ENCODE measurements around the gene LMX1A. TPM values are rescaled to one million over a fixed set of nuclear protein-coding genes. Genes with fewer than 3 reads are reported as not detected.

LMX1A gene
- total and polyA plus RNA-seq, 9 donors = 0.37 to 2.2 (median 0.84) TPM

GRCh38 chr1:165225062-165225461, 131.5 kb downstream of the LMX1A start:
- Histone ChIP-seq H3K27ac (ENCODE audit: low read length) (no peak overlapping the region), H3K27me3 (ENCODE audit: control insufficient read depth, insufficient read depth, low read length) (no peaks in the 10 kb centered on the region)
- no CpG with 5 or more reads among the region's 3 CpGs for WGBS (ENCODE audit: insufficient coverage)

DNA sequence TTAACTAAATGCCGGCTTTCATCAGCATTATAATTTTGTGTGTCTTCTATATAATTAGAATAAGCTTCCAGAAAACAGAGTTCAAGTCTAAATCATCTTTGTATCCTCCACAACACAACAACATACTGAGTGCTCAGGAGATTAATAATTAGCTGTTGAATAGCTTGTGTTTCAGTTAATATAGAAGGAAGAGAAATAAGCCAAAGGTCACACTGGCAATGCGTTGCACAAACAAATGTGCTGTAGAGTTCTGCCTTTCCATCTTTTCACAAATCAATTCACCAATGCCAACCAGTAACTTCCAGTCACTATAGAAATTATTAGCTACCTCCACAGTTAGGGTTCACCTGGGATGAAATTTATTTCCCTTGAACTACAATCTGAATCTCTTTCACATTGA, 132.0 kb downstream of the LMX1A start:
- no CpG with 5 or more reads among the region's 2 CpGs for WGBS (ENCODE audit: insufficient coverage)
- no peak overlapping the region for H3K4me3 ChIP-seq (ENCODE audit: low read length)
- H3K4me1 ChIP-seq (ENCODE audit: control insufficient read depth, insufficient read depth, low read length) = peaks cover 4% of the 10 kb centered on the region
- H3K9me3 ChIP-seq (replicated peaks; ENCODE audit: control insufficient read depth, low read depth, low read length) = no peaks in the 10 kb centered on the region
- no peak for DNase-seq
- H3K27me3 ChIP-seq (ENCODE audit: control insufficient read depth, insufficient read depth, low read length) = no peaks in the 10 kb centered on the region
- H3K36me3 ChIP-seq (ENCODE audit: control insufficient read depth, insufficient read depth, low read length) = no peaks in the 10 kb centered on the region
- H3K27ac ChIP-seq (ENCODE audit: low read length) = no peak overlapping the region

More at GRCh38 chr1:165225062-165225461, 131.5 kb downstream of the LMX1A start:
- no peak overlapping the region for H3K4me3 ChIP-seq (ENCODE audit: low read length)
- no peak for DNase-seq
- H3K9me3 ChIP-seq (replicated peaks; ENCODE audit: control insufficient read depth, low read depth, low read length) = no peaks in the 10 kb centered on the region
- no peaks in the 10 kb centered on the region for H3K36me3 ChIP-seq (ENCODE audit: control insufficient read depth, insufficient read depth, low read length)
- H3K4me1 ChIP-seq (ENCODE audit: control insufficient read depth, insufficient read depth, low read length) = peaks cover 4% of the 10 kb centered on the region

- no peak for DNase-seq
- no peaks in the 10 kb centered on the region for H3K36me3 ChIP-seq (ENCODE audit: control insufficient read depth, insufficient read depth, low read length)
- no peaks in the 10 kb centered on the region for H3K9me3 ChIP-seq (replicated peaks; ENCODE audit: control insufficient read depth, low read depth, low read length)
- no peak overlapping the region for H3K4me3 ChIP-seq (ENCODE audit: low read length)
- WGBS (ENCODE audit: insufficient coverage) = 74% methylated on average over 3 of the region's 5 CpGs
- no peak overlapping the region for H3K27ac ChIP-seq (ENCODE audit: low read length)
- peaks cover 8% of the 10 kb centered on the region for H3K4me1 ChIP-seq (ENCODE audit: control insufficient read depth, insufficient read depth, low read length)
- no peaks in the 10 kb centered on the region for H3K27me3 ChIP-seq (ENCODE audit: control insufficient read depth, insufficient read depth, low read length)
These were observed 133.9 kb downstream of the LMX1A start for GRCh38 chr1:165222580-165222979.

GRCh38 chr1:165218731-165219130, 137.8 kb downstream of the LMX1A start:
- DNase-seq = peak; percentile 74
- Histone ChIP-seq H3K27ac (ENCODE audit: low read length) (no peak overlapping the region), H3K27me3 (ENCODE audit: control insufficient read depth, insufficient read depth, low read length) (no peaks in the 10 kb centered on the region), H3K36me3 (ENCODE audit: control insufficient read depth, insufficient read depth, low read length) (no peaks in the 10 kb centered on the region), H3K9me3 (replicated peaks; ENCODE audit: control insufficient read depth, low read depth, low read length) (no peaks in the 10 kb centered on the region), H3K4me1 (ENCODE audit: control insufficient read depth, insufficient read depth, low read length) (peaks cover 8% of the 10 kb centered on the region), H3K4me3 (ENCODE audit: low read length) (no peak overlapping the region)
- no CpG with 5 or more reads among the region's 6 CpGs for WGBS (ENCODE audit: insufficient coverage)

DNA sequence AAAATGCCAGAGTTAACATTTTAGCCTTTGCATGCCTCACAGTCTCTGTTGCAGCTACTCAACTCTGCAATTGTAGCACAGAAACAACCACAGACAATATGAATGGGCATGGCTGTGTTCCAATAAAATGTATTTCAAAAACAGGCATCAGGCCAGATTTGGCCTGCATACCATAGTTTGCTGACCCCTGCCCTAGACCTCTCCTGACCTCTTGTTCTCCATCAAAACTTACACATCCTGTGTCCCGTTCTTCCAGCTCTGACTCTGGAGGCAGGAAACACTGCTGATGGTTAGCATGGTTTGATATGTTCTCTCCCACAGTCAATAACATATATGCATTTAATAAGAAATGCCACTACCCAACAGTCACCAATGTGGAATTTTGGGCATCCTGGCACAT, 138.6 kb downstream of the LMX1A start:
- DNase-seq = no peak
- H3K36me3 ChIP-seq (ENCODE audit: control insufficient read depth, insufficient read depth, low read length) = no peaks in the 10 kb centered on the region
- H3K4me3 ChIP-seq (ENCODE audit: low read length) = no peak overlapping the region
- H3K9me3 ChIP-seq (replicated peaks; ENCODE audit: control insufficient read depth, low read depth, low read length) = no peaks in the 10 kb centered on the region
- no peaks in the 10 kb centered on the region for H3K27me3 ChIP-seq (ENCODE audit: control insufficient read depth, insufficient read depth, low read length)
- H3K4me1 ChIP-seq (ENCODE audit: control insufficient read depth, insufficient read depth, low read length) = peaks cover 8% of the 10 kb centered on the region
- no CpG with 5 or more reads among the region's 1 CpG for WGBS (ENCODE audit: insufficient coverage)
- no peak overlapping the region for H3K27ac ChIP-seq (ENCODE audit: low read length)

- no peaks in the 10 kb centered on the region for H3K36me3 ChIP-seq (ENCODE audit: control insufficient read depth, insufficient read depth, low read length)
- peaks cover 4% of the 10 kb centered on the region for H3K4me1 ChIP-seq (ENCODE audit: control insufficient read depth, insufficient read depth, low read length)
- H3K4me3 ChIP-seq (ENCODE audit: low read length) = no peak overlapping the region
- no peak for DNase-seq
- H3K27ac ChIP-seq (ENCODE audit: low read length) = no peak overlapping the region
- no peaks in the 10 kb centered on the region for H3K9me3 ChIP-seq (replicated peaks; ENCODE audit: control insufficient read depth, low read depth, low read length)
- H3K27me3 ChIP-seq (ENCODE audit: control insufficient read depth, insufficient read depth, low read length) = no peaks in the 10 kb centered on the region
These were observed 140.3 kb downstream of the LMX1A start for GRCh38 chr1:165216254-165216653.

- Histone ChIP-seq H3K9me3 (replicated peaks; ENCODE audit: control insufficient read depth, low read depth, low read length) (no peaks in the 10 kb centered on the region), H3K4me1 (ENCODE audit: control insufficient read depth, insufficient read depth, low read length) (peaks cover 4% of the 10 kb centered on the region), H3K27me3 (ENCODE audit: control insufficient read depth, insufficient read depth, low read length) (no peaks in the 10 kb centered on the region), H3K4me3 (ENCODE audit: low read length) (no peak overlapping the region), H3K36me3 (ENCODE audit: control insufficient read depth, insufficient read depth, low read length) (no peaks in the 10 kb centered on the region), H3K27ac (ENCODE audit: low read length) (no peak overlapping the region)
- no peak for DNase-seq
- no CpG with 5 or more reads among the region's 2 CpGs for WGBS (ENCODE audit: insufficient coverage)
These were observed 140.8 kb downstream of the LMX1A start for GRCh38 chr1:165215676-165216075.

DNA sequence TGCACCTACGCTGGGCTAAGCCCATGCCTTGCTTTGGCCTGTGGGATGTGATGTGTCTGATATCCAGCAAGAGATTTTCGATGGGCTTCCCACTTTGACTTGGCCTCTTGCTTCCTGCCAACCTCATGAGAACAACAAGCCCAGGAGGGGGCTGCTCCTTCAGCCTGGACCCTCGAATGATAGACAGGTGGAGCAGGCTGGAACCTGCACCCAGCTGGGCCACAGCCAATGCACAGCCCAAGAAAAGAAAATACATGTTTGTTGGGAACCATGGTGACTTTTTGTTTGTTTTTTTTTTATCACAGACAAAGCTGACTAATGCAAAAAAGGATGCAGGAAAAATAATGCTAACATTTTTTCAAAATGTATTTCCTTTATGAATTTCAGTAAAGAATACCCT, 144.3 kb downstream of the LMX1A start:
- H3K27ac ChIP-seq (ENCODE audit: low read length) = no peak overlapping the region
- H3K4me3 ChIP-seq (ENCODE audit: low read length) = no peak overlapping the region
- no peaks in the 10 kb centered on the region for H3K27me3 ChIP-seq (ENCODE audit: control insufficient read depth, insufficient read depth, low read length)
- WGBS (ENCODE audit: insufficient coverage) = 20% methylated on average over 1 of the region's 3 CpGs
- peaks cover 6% of the 10 kb centered on the region for H3K4me1 ChIP-seq (ENCODE audit: control insufficient read depth, insufficient read depth, low read length)
- no peaks in the 10 kb centered on the region for H3K9me3 ChIP-seq (replicated peaks; ENCODE audit: control insufficient read depth, low read depth, low read length)
- H3K36me3 ChIP-seq (ENCODE audit: control insufficient read depth, insufficient read depth, low read length) = no peaks in the 10 kb centered on the region
- no peak for DNase-seq

- Histone ChIP-seq H3K4me3 (ENCODE audit: low read length) (no peak overlapping the region), H3K27ac (ENCODE audit: low read length) (no peak overlapping the region), H3K4me1 (ENCODE audit: control insufficient read depth, insufficient read depth, low read length) (peaks cover 6% of the 10 kb centered on the region), H3K9me3 (replicated peaks; ENCODE audit: control insufficient read depth, low read depth, low read length) (no peaks in the 10 kb centered on the region), H3K27me3 (ENCODE audit: control insufficient read depth, insufficient read depth, low read length) (no peaks in the 10 kb centered on the region), H3K36me3 (ENCODE audit: control insufficient read depth, insufficient read depth, low read length) (no peaks in the 10 kb centered on the region)
- DNase-seq = peak; percentile 26
- WGBS (ENCODE audit: insufficient coverage) = 40% methylated on average over 4 of the region's 5 CpGs
These were observed 148.5 kb downstream of the LMX1A start for GRCh38 chr1:165207853-165208515.

DNA sequence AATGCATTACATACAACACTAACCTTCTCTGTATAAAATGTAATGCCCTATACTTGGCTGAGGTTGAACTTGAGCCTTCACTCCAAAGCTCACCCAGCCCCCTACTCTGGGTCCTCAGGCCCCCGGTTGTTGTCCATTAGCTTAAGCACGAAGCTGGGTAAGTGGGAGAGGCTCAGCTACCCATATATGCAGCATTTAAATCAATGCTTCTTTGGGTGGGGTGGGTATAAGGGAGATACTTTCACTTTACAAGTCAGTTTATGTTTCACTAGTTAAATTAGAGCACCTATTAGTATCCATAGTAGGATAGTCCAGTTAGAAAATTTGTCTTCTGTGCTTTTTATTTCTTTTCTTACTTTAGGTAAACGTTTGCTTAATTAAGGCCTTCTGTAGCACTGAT, 151.4 kb downstream of the LMX1A start:
- no CpG with 5 or more reads among the region's 3 CpGs for WGBS (ENCODE audit: insufficient coverage)
- DNase-seq = no peak

DNA sequence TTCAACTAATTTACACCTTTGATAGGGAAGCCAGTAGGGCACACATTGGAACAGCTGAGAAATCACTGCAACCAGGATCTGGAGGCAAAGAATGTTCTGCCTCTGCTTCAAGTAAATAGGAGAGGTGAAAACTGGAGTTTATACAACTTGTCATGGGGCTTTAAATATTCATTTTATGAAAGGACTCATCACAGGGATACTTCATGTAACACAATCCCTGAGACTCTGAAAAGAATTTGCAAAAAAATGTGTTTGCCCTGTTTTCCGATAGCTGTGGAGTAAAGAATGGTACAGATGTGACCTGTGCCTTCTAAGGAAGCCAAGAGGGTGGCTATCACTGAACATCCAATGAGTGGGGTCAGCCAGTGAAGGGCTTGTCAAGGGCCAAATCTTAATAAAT, 152.0 kb downstream of the LMX1A start:
- no peak overlapping the region for H3K27ac ChIP-seq (ENCODE audit: low read length)
- WGBS (ENCODE audit: insufficient coverage) = 56% methylated on average over 1 of the region's 1 CpG
- no peak for DNase-seq
- H3K4me1 ChIP-seq (ENCODE audit: control insufficient read depth, insufficient read depth, low read length) = peaks cover 6% of the 10 kb centered on the region
- H3K4me3 ChIP-seq (ENCODE audit: low read length) = no peak overlapping the region
- no peaks in the 10 kb centered on the region for H3K9me3 ChIP-seq (replicated peaks; ENCODE audit: control insufficient read depth, low read depth, low read length)
- no peaks in the 10 kb centered on the region for H3K36me3 ChIP-seq (ENCODE audit: control insufficient read depth, insufficient read depth, low read length)
- H3K27me3 ChIP-seq (ENCODE audit: control insufficient read depth, insufficient read depth, low read length) = no peaks in the 10 kb centered on the region

More for the DNA sequence above, 151.4 kb downstream of the LMX1A start:
- H3K9me3 ChIP-seq (replicated peaks; ENCODE audit: control insufficient read depth, low read depth, low read length) = no peaks in the 10 kb centered on the region
- no peaks in the 10 kb centered on the region for H3K27me3 ChIP-seq (ENCODE audit: control insufficient read depth, insufficient read depth, low read length)
- H3K36me3 ChIP-seq (ENCODE audit: control insufficient read depth, insufficient read depth, low read length) = no peaks in the 10 kb centered on the region
- H3K27ac ChIP-seq (ENCODE audit: low read length) = no peak overlapping the region
- no peak overlapping the region for H3K4me3 ChIP-seq (ENCODE audit: low read length)
- H3K4me1 ChIP-seq (ENCODE audit: control insufficient read depth, insufficient read depth, low read length) = peaks cover 6% of the 10 kb centered on the region
